HEK293T (cell line): ENCODE data around the gene CEP44.
A peak's percentile ranks its signal among the peaks of the same experiment; 100 is the strongest.

ENCODE experiments used
- CTCF ChIA-PET: fragments of 350-600 bp; formaldehyde crosslinking; extraction: SDS; loops from one replicate; lab custom pipeline; 2021; ENCODE audit warnings: antibody characterized with exemption, inconsistent platforms; lab: Yijun Ruan, JAX
- POLR2A ChIA-PET: fragments of 350-600 bp; formaldehyde crosslinking; extraction: SDS; loops from one replicate; lab custom pipeline; 2020; ENCODE audit warnings: antibody characterized with exemption, inconsistent platforms; lab: Yijun Ruan, JAX
- DNase-seq: peaks from one replicate; pipeline ENCODE4 v3.0.0; 2012; ENCODE audit warnings: mixed read lengths; ENCODE audit errors: extremely low spot score
- ARNT ChIP-seq: fragments of 450-650 bp; IDR thresholded peaks from 2 replicates; pipeline ENCODE4 v1.6.1; 2017; ENCODE audit warnings: mild to moderate bottlenecking
- BHLHE40 ChIP-seq: fragments of 450-650 bp; IDR thresholded peaks from 2 replicates; pipeline ENCODE4 v1.6.1; 2016; ENCODE audit warnings: mild to moderate bottlenecking, moderate library complexity, borderline replicate concordance
- CTBP1 ChIP-seq: fragments of 450-650 bp; IDR thresholded peaks from 2 replicates; pipeline ENCODE4 v1.6.1; 2016; ENCODE audit warnings: borderline replicate concordance
- ELF4 ChIP-seq: fragments of 450-650 bp; IDR thresholded peaks from 2 replicates; pipeline ENCODE4 v1.6.1; 2017; ENCODE audit warnings: antibody characterized with exemption
- FOXA1 ChIP-seq: fragments of 450-650 bp; IDR thresholded peaks from 2 replicates; pipeline ENCODE4 v1.6.1; 2016; ENCODE audit warnings: mild to moderate bottlenecking
- FOXK2 ChIP-seq: fragments of 450-650 bp; IDR thresholded peaks from 2 replicates; pipeline ENCODE4 v1.6.1; 2016; ENCODE audit warnings: mild to moderate bottlenecking
- FOXM1 ChIP-seq: fragments of 450-650 bp; IDR thresholded peaks from 2 replicates; pipeline ENCODE4 v1.6.1; 2017; ENCODE audit warnings: mild to moderate bottlenecking, borderline replicate concordance
- HDGF ChIP-seq: fragments of 450-650 bp; IDR thresholded peaks from 2 replicates; pipeline ENCODE4 v1.6.1; 2017; ENCODE audit warnings: antibody characterized with exemption, borderline replicate concordance
- L3MBTL2 ChIP-seq: fragments of 450-650 bp; conservative IDR thresholded peaks from 2 replicates; pipeline ENCODE4 v1.6.1; 2016; ENCODE audit warnings: mild to moderate bottlenecking
- LEF1 ChIP-seq: fragments of 450-650 bp; IDR thresholded peaks from 2 replicates; pipeline ENCODE4 v1.6.1; 2017; ENCODE audit warnings: mild to moderate bottlenecking, borderline replicate concordance
- NFRKB ChIP-seq: fragments of 450-650 bp; IDR thresholded peaks from 2 replicates; pipeline ENCODE4 v1.6.1; 2016; ENCODE audit warnings: mild to moderate bottlenecking, moderate library complexity
- SP1 ChIP-seq: fragments of 450-650 bp; IDR thresholded peaks from 2 replicates; pipeline ENCODE4 v1.6.1; 2017
- SUZ12 ChIP-seq: fragments of 450-650 bp; IDR thresholded peaks from 2 replicates; pipeline ENCODE4 v1.6.1; 2016; ENCODE audit warnings: mild to moderate bottlenecking
- TARDBP ChIP-seq: fragments of 450-650 bp; IDR thresholded peaks from 2 replicates; pipeline ENCODE4 v1.6.1; 2016
- ZNF384 ChIP-seq: fragments of 450-650 bp; IDR thresholded peaks from 2 replicates; pipeline ENCODE4 v1.6.1; 2016
- TF ChIP-seq, protein P1 (sequence below): fragments of 450-650 bp; IDR thresholded peaks from 2 replicates; pipeline ENCODE4 v1.6.1; 2016

CEP44 gene

DNA sequence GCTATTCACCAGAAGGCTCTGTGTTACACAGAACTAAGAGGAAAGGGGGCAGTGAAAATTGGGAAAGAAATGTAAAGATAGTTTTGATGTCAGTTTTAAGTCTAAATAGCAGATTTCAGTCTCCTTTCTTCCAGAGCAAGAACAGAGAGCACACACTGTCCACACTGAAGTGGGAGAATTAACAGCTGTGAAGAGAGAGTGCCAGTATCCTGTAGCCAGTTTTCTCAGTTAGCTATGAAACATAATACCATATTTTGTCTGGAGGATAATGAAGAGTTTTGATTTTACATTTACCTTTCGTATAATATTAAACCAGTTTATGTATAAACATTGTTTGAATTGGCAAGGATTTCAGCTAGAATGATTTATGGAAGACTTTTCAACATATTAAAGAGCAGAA lies 35.3 kb upstream of the CEP44 start:
- ChIA-PET POLR2A (interaction anchor here (1.4 kb wide), 1 partner anchor 31 kb away, joined by 3 read pairs; no protein-coding TSS in a partner anchor), CTCF (no interaction called here)
- DNase-seq: no peak
- TF ChIP-seq CTBP1 (no peak), BHLHE40 (no peak), FOXM1 (no peak), FOXA1 (no peak), L3MBTL2 (no peak), NFRKB (no peak), TARDBP (no peak), LEF1 (no peak), HDGF (no peak), ZNF384 (no peak), ELF4 (no peak), ARNT (no peak), SUZ12 (no peak), SP1 (no peak), FOXK2 (no peak)
- TF ChIP-seq, protein P1, sequence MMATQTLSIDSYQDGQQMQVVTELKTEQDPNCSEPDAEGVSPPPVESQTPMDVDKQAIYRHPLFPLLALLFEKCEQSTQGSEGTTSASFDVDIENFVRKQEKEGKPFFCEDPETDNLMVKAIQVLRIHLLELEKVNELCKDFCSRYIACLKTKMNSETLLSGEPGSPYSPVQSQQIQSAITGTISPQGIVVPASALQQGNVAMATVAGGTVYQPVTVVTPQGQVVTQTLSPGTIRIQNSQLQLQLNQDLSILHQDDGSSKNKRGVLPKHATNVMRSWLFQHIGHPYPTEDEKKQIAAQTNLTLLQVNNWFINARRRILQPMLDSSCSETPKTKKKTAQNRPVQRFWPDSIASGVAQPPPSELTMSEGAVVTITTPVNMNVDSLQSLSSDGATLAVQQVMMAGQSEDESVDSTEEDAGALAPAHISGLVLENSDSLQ: no peak

DNA sequence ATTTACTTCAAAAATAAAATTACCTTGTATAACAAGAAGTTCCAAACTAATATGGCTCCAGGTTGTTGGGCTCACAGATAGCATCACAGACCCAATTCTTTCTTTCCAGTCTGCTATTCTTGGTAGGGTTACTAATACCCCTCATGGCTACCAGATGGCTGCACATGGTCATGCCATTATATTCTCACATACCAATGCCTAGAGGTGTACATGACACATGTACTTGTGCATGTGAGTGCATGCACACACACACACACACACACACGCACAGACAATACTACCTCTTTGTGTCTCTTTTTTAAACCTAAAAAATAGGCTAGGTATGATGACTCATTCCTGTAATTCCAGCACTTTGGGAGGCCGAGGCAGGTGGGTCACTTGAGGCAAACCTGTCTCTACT lies 31.3 kb upstream of the CEP44 start:
- ChIA-PET POLR2A (interaction anchor here (1.2 kb wide), 1 partner anchor 14 kb away, joined by 6 read pairs; no protein-coding TSS in a partner anchor), CTCF (no interaction called here)
- TF ChIP-seq L3MBTL2 (no peak), FOXK2 (no peak), SUZ12 (no peak), LEF1 (no peak), SP1 (no peak), FOXM1 (no peak), ELF4 (no peak), ARNT (no peak)
- TF ChIP-seq, protein P1: no peak
- no peak for DNase-seq

- TF ChIP-seq FOXM1 (no peak), NFRKB (no peak), HDGF (no peak), ZNF384 (no peak), SP1 (no peak), ARNT (no peak), TARDBP (no peak), FOXK2 (no peak), L3MBTL2 (no peak)
- TF ChIP-seq, protein P1: no peak
- POLR2A ChIA-PET: no interaction called here
- CTCF ChIA-PET: no interaction called here
- no peak for DNase-seq
These were observed 29.1 kb upstream of the CEP44 start for GRCh38 chr4:174254613-174255012.

- no peak for TF ChIP-seq ZNF384
- no peak for TF ChIP-seq HDGF
- no peak for TF ChIP-seq FOXK2
- TF ChIP-seq, protein P1: no peak
- no peak for TF ChIP-seq ELF4
- TF ChIP-seq SP1: no peak
- no peak for TF ChIP-seq L3MBTL2
- no peak for TF ChIP-seq LEF1
- no peak for TF ChIP-seq FOXA1
- no peak for TF ChIP-seq BHLHE40
- no peak for TF ChIP-seq CTBP1
- TF ChIP-seq NFRKB: no peak
- TF ChIP-seq SUZ12: no peak
- no peak for TF ChIP-seq FOXM1
- TF ChIP-seq TARDBP: no peak
- no peak for TF ChIP-seq ARNT
- ChIA-PET CTCF (no interaction called here), POLR2A (interaction anchor here (1.0 kb wide), 1 partner anchor 28 kb away, joined by 6 read pairs; the partner anchor contains the start of genes CEP44 and FBXO8)
- no peak for DNase-seq
These were observed 28.3 kb upstream of the CEP44 start for GRCh38 chr4:174255374-174255773.

- peak; percentile 53 for DNase-seq
- ChIA-PET CTCF (no interaction called here), POLR2A (interaction anchor here (1.0 kb wide), 1 partner anchor 28 kb away, joined by 6 read pairs; the partner anchor contains the start of genes CEP44 and FBXO8)
- TF ChIP-seq NFRKB (no peak), FOXA1 (no peak), ARNT (peak; percentile 96), LEF1 (no peak), FOXK2 (no peak), SUZ12 (no peak)
- TF ChIP-seq, protein P1: peak; percentile 51; the same call in 1 of the 2 replicates
These were observed 27.9 kb upstream of the CEP44 start for GRCh38 chr4:174255786-174256185.
